ENCODE data around the gene NCAPG2. TPM values are rescaled to one million over a fixed set of nuclear protein-coding genes. Genes with fewer than 3 reads are reported as not detected.
A peak's percentile ranks its signal among the peaks of the same experiment; 100 is the strongest.

The NCAPG2 gene
- total and polyA plus RNA-seq, 4 experiments from 2014 or later = 7.2 to 17.9 (median 13.9) TPM

- Mint-ChIP-seq H3K27ac (peak overlapping the region in 2 of 7 donors; percentile 43 to 52), H3K9me3 (peaks cover 0 to 10% (median 2%) of the 10 kb centered on the region in 8 donors), H3K4me1 (peaks cover 0 to 8% (median 3%) of the 10 kb centered on the region in 4 donors), H3K4me3 (no peak overlapping the region), H3K36me3 (peaks cover 14 to 34% of the 10 kb centered on the region in 2 donors), H3K27me3 (no peaks in the 10 kb centered on the region)
- peaks cover 19% of the 10 kb centered on the region for H3K36me3 ChIP-seq (ENCODE audit: insufficient read depth, low read length)
- CTCF ChIA-PET (ENCODE audit: partially characterized antibody) = no interaction called here
- no peaks in the 10 kb centered on the region for H3K27me3 ChIP-seq (ENCODE audit: insufficient read depth, low read length)
- H3K4me3 ChIP-seq (ENCODE audit: low read length in 2 of 2) = no peak overlapping the region
- intact Hi-C loops (cut with micrococcal nuclease) = no loop called here
- no peak for DNase-seq
- H3K9me3 ChIP-seq (ENCODE audit: control insufficient read depth in 1 of 2, low read length in 2 of 2) = no peaks in the 10 kb centered on the region
- H3K4me1 ChIP-seq (ENCODE audit: insufficient read depth, low read length) = no peaks in the 10 kb centered on the region
- POLR2A ChIA-PET (ENCODE audit: partially characterized antibody) = interaction anchor here (0.9 kb wide), 1 partner anchor 13 kb away, joined by 3 read pairs; no protein-coding TSS in a partner anchor
- no peak overlapping the region for H3K27ac ChIP-seq (ENCODE audit: low read depth, low read length)
Observed at GRCh38 chr7:158728911-158729645, 24.5 kb upstream of the NCAPG2 start.

GRCh38 chr7:158727690-158728089, 23.1 kb upstream of the NCAPG2 start:
- Histone ChIP-seq H3K9me3 (ENCODE audit: control insufficient read depth in 1 of 2, low read length in 2 of 2) (no peaks in the 10 kb centered on the region), H3K4me1 (ENCODE audit: insufficient read depth, low read length) (no peaks in the 10 kb centered on the region), H3K27me3 (ENCODE audit: insufficient read depth, low read length) (no peaks in the 10 kb centered on the region), H3K27ac (ENCODE audit: low read depth, low read length) (no peak overlapping the region), H3K4me3 (ENCODE audit: low read length in 2 of 2) (no peak overlapping the region), H3K36me3 (ENCODE audit: insufficient read depth, low read length) (peaks cover 9% of the 10 kb centered on the region)
- no peak for DNase-seq
- ChIA-PET CTCF (ENCODE audit: partially characterized antibody) (no interaction called here), POLR2A (ENCODE audit: partially characterized antibody) (no interaction called here)
- intact Hi-C loops (cut with micrococcal nuclease) = no loop called here
- Mint-ChIP-seq H3K9me3 (peaks cover 0 to 10% (median 2%) of the 10 kb centered on the region in 8 donors), H3K4me1 (peaks cover 0 to 8% (median 3%) of the 10 kb centered on the region in 4 donors), H3K4me3 (no peak overlapping the region), H3K27ac (peak overlapping the region in 1 of 7 donors; percentile 41), H3K27me3 (no peaks in the 10 kb centered on the region), H3K36me3 (peaks cover 9 to 26% of the 10 kb centered on the region in 2 donors)

GRCh38 chr7:158726277-158726807, 21.7 kb upstream of the NCAPG2 start:
- Mint-ChIP-seq H3K4me1 (peaks cover 0 to 8% (median 3%) of the 10 kb centered on the region in 4 donors), H3K27me3 (no peaks in the 10 kb centered on the region), H3K9me3 (peaks cover 0 to 10% (median 2%) of the 10 kb centered on the region in 8 donors), H3K36me3 (peaks cover 9 to 15% of the 10 kb centered on the region in 2 donors), H3K4me3 (no peak overlapping the region), H3K27ac (no peak overlapping the region)
- ChIA-PET POLR2A (ENCODE audit: partially characterized antibody) (no interaction called here), CTCF (ENCODE audit: partially characterized antibody) (no interaction called here)
- Histone ChIP-seq H3K4me3 (ENCODE audit: low read length in 2 of 2) (no peak overlapping the region), H3K27ac (ENCODE audit: low read depth, low read length) (no peak overlapping the region), H3K9me3 (ENCODE audit: control insufficient read depth in 1 of 2, low read length in 2 of 2) (no peaks in the 10 kb centered on the region), H3K36me3 (ENCODE audit: insufficient read depth, low read length) (no peaks in the 10 kb centered on the region), H3K4me1 (ENCODE audit: insufficient read depth, low read length) (no peaks in the 10 kb centered on the region), H3K27me3 (ENCODE audit: insufficient read depth, low read length) (no peaks in the 10 kb centered on the region)
- intact Hi-C loops (cut with micrococcal nuclease) = no loop called here
- no peak for DNase-seq

GRCh38 chr7:158725506-158725800, 20.8 kb upstream of the NCAPG2 start:
- Mint-ChIP-seq H3K36me3 (peaks cover 4 to 8% of the 10 kb centered on the region in 2 donors), H3K27me3 (no peaks in the 10 kb centered on the region), H3K9me3 (peaks cover 0 to 10% (median 2%) of the 10 kb centered on the region in 8 donors), H3K4me3 (no peak overlapping the region), H3K4me1 (peaks cover 0 to 8% (median 3%) of the 10 kb centered on the region in 4 donors), H3K27ac (no peak overlapping the region)
- Histone ChIP-seq H3K27ac (ENCODE audit: low read depth, low read length) (no peak overlapping the region), H3K36me3 (ENCODE audit: insufficient read depth, low read length) (no peaks in the 10 kb centered on the region), H3K4me1 (ENCODE audit: insufficient read depth, low read length) (no peaks in the 10 kb centered on the region), H3K4me3 (ENCODE audit: low read length in 2 of 2) (no peak overlapping the region), H3K27me3 (ENCODE audit: insufficient read depth, low read length) (no peaks in the 10 kb centered on the region), H3K9me3 (ENCODE audit: control insufficient read depth in 1 of 2, low read length in 2 of 2) (no peaks in the 10 kb centered on the region)
- POLR2A ChIA-PET (ENCODE audit: partially characterized antibody) = no interaction called here
- intact Hi-C loops (cut with micrococcal nuclease) = no loop called here
- DNase-seq = no peak
- CTCF ChIA-PET (ENCODE audit: partially characterized antibody) = no interaction called here

- no peaks in the 10 kb centered on the region for H3K36me3 ChIP-seq (ENCODE audit: insufficient read depth, low read length)
- ChIA-PET CTCF (ENCODE audit: partially characterized antibody) (no interaction called here), POLR2A (ENCODE audit: partially characterized antibody) (no interaction called here)
- no peak overlapping the region for H3K4me3 ChIP-seq (ENCODE audit: low read length in 2 of 2)
- H3K9me3 ChIP-seq (ENCODE audit: control insufficient read depth in 1 of 2, low read length in 2 of 2) = no peaks in the 10 kb centered on the region
- Mint-ChIP-seq H3K4me1 (peaks cover 0 to 8% (median 3%) of the 10 kb centered on the region in 4 donors), H3K27ac (peak overlapping the region in 2 of 7 donors; percentile 64 to 68), H3K9me3 (peaks cover 0 to 10% (median 2%) of the 10 kb centered on the region in 8 donors), H3K27me3 (no peaks in the 10 kb centered on the region), H3K36me3 (peaks cover 0 to 4% of the 10 kb centered on the region in 2 donors), H3K4me3 (no peak overlapping the region)
- H3K4me1 ChIP-seq (ENCODE audit: insufficient read depth, low read length) = no peaks in the 10 kb centered on the region
- no peak overlapping the region for H3K27ac ChIP-seq (ENCODE audit: low read depth, low read length)
- no peaks in the 10 kb centered on the region for H3K27me3 ChIP-seq (ENCODE audit: insufficient read depth, low read length)
- intact Hi-C loops (cut with micrococcal nuclease) = no loop called here
- DNase-seq = no peak
Observed at GRCh38 chr7:158724658-158725505, 20.3 kb upstream of the NCAPG2 start.

- Histone ChIP-seq H3K27me3 (ENCODE audit: insufficient read depth, low read length) (no peaks in the 10 kb centered on the region), H3K27ac (ENCODE audit: low read depth, low read length) (no peak overlapping the region), H3K36me3 (ENCODE audit: insufficient read depth, low read length) (no peaks in the 10 kb centered on the region), H3K9me3 (ENCODE audit: control insufficient read depth in 1 of 2, low read length in 2 of 2) (no peaks in the 10 kb centered on the region), H3K4me1 (ENCODE audit: insufficient read depth, low read length) (no peaks in the 10 kb centered on the region), H3K4me3 (ENCODE audit: low read length in 2 of 2) (no peak overlapping the region)
- Mint-ChIP-seq H3K4me3 (no peak overlapping the region), H3K9me3 (peaks cover 0 to 10% (median 2%) of the 10 kb centered on the region in 8 donors), H3K27ac (peak overlapping the region in 4 of 7 donors; percentile 32 to 80 (median 66)), H3K36me3 (peaks cover 0 to 1% of the 10 kb centered on the region in 2 donors), H3K27me3 (peaks cover 0 to under 1% of the 10 kb centered on the region in 2 donors), H3K4me1 (peaks cover 0 to 6% (median under 1%) of the 10 kb centered on the region in 4 donors)
- no peak for DNase-seq
- ChIA-PET CTCF (ENCODE audit: partially characterized antibody) (no interaction called here), POLR2A (ENCODE audit: partially characterized antibody) (no interaction called here)
- intact Hi-C loops (cut with micrococcal nuclease) = no loop called here
Observed at GRCh38 chr7:158723714-158724385, 19.2 kb upstream of the NCAPG2 start.

- no peaks in the 10 kb centered on the region for H3K4me1 ChIP-seq (ENCODE audit: insufficient read depth, low read length)
- H3K27ac ChIP-seq (ENCODE audit: low read depth, low read length) = no peak overlapping the region
- peak overlapping the region in 1 of 7 donors; percentile 32 for H3K27ac Mint-ChIP-seq
- H3K4me1 Mint-ChIP-seq = peaks cover 0 to 4% (median under 1%) of the 10 kb centered on the region in 4 donors
- no peaks in the 10 kb centered on the region for H3K36me3 Mint-ChIP-seq
- H3K9me3 Mint-ChIP-seq = peaks cover 0 to 10% (median 2%) of the 10 kb centered on the region in 8 donors
- intact Hi-C loops (cut with micrococcal nuclease) = no loop called here
- H3K36me3 ChIP-seq (ENCODE audit: insufficient read depth, low read length) = no peaks in the 10 kb centered on the region
- H3K9me3 ChIP-seq (ENCODE audit: control insufficient read depth in 1 of 2, low read length in 2 of 2) = no peaks in the 10 kb centered on the region
- H3K27me3 Mint-ChIP-seq = peaks cover 0 to 6% of the 10 kb centered on the region in 2 donors
- H3K4me3 ChIP-seq (ENCODE audit: low read length in 2 of 2) = no peak overlapping the region
- H3K4me3 Mint-ChIP-seq = no peak overlapping the region
- DNase-seq = no peak
- ChIA-PET POLR2A (ENCODE audit: partially characterized antibody) (no interaction called here), CTCF (ENCODE audit: partially characterized antibody) (no interaction called here)
- H3K27me3 ChIP-seq (ENCODE audit: insufficient read depth, low read length) = no peaks in the 10 kb centered on the region
Observed at GRCh38 chr7:158723266-158723665, 18.7 kb upstream of the NCAPG2 start.

Data from CD4-positive, alpha-beta memory T cell (primary cell).